Measurements from ENCODE around the gene ZMIZ1.

The ZMIZ1 gene

GRCh38 chr10:79298403-79299244 is 229.9 kb downstream of the ZMIZ1 start:
- Histone ChIP-seq H3K4me3 (ENCODE audit: low read depth, low read length) (no peak overlapping the region), H3K27me3 (ENCODE audit: control insufficient read depth, insufficient read depth, low read length) (no peaks in the 10 kb centered on the region), H3K9me3 (ENCODE audit: control insufficient read depth, insufficient read depth, low read length) (no peaks in the 10 kb centered on the region), H3K36me3 (ENCODE audit: control insufficient read depth, insufficient read depth, low read length) (peaks cover 94% of the 10 kb centered on the region), H3K27ac (ENCODE audit: low read depth, low read length) (no peak overlapping the region), H3K9ac (ENCODE audit: low read depth, low read length) (no peak overlapping the region), H3K4me1 (ENCODE audit: control insufficient read depth, insufficient read depth, low read length) (no peaks in the 10 kb centered on the region)

- Histone ChIP-seq H3K4me1 (ENCODE audit: control insufficient read depth, insufficient read depth, low read length) (no peaks in the 10 kb centered on the region), H3K27me3 (ENCODE audit: control insufficient read depth, insufficient read depth, low read length) (no peaks in the 10 kb centered on the region), H3K36me3 (ENCODE audit: control insufficient read depth, insufficient read depth, low read length) (peaks cover 94% of the 10 kb centered on the region), H3K9me3 (ENCODE audit: control insufficient read depth, insufficient read depth, low read length) (no peaks in the 10 kb centered on the region), H3K9ac (ENCODE audit: low read depth, low read length) (no peak overlapping the region), H3K27ac (ENCODE audit: low read depth, low read length) (no peak overlapping the region), H3K4me3 (ENCODE audit: low read depth, low read length) (no peak overlapping the region)
Measured at GRCh38 chr10:79299397-79300241, 230.9 kb downstream of the ZMIZ1 start.

GRCh38 chr10:79300711-79301110 is 231.9 kb downstream of the ZMIZ1 start:
- Histone ChIP-seq H3K9ac (ENCODE audit: low read depth, low read length) (no peak overlapping the region), H3K9me3 (ENCODE audit: control insufficient read depth, insufficient read depth, low read length) (no peaks in the 10 kb centered on the region), H3K27ac (ENCODE audit: low read depth, low read length) (no peak overlapping the region), H3K4me3 (ENCODE audit: low read depth, low read length) (no peak overlapping the region), H3K27me3 (ENCODE audit: control insufficient read depth, insufficient read depth, low read length) (no peaks in the 10 kb centered on the region), H3K36me3 (ENCODE audit: control insufficient read depth, insufficient read depth, low read length) (peaks cover 91% of the 10 kb centered on the region), H3K4me1 (ENCODE audit: control insufficient read depth, insufficient read depth, low read length) (no peaks in the 10 kb centered on the region)

- Histone ChIP-seq H3K27ac (ENCODE audit: low read depth, low read length) (no peak overlapping the region), H3K9me3 (ENCODE audit: control insufficient read depth, insufficient read depth, low read length) (no peaks in the 10 kb centered on the region), H3K36me3 (ENCODE audit: control insufficient read depth, insufficient read depth, low read length) (peaks cover 91% of the 10 kb centered on the region), H3K27me3 (ENCODE audit: control insufficient read depth, insufficient read depth, low read length) (no peaks in the 10 kb centered on the region), H3K9ac (ENCODE audit: low read depth, low read length) (no peak overlapping the region), H3K4me1 (ENCODE audit: control insufficient read depth, insufficient read depth, low read length) (no peaks in the 10 kb centered on the region), H3K4me3 (ENCODE audit: low read depth, low read length) (no peak overlapping the region)
Measured at GRCh38 chr10:79301754-79302530, 233.2 kb downstream of the ZMIZ1 start.

GRCh38 chr10:79303631-79304478 is 235.1 kb downstream of the ZMIZ1 start:
- Histone ChIP-seq H3K27me3 (ENCODE audit: control insufficient read depth, insufficient read depth, low read length) (no peaks in the 10 kb centered on the region), H3K4me1 (ENCODE audit: control insufficient read depth, insufficient read depth, low read length) (no peaks in the 10 kb centered on the region), H3K9ac (ENCODE audit: low read depth, low read length) (no peak overlapping the region), H3K4me3 (ENCODE audit: low read depth, low read length) (no peak overlapping the region), H3K9me3 (ENCODE audit: control insufficient read depth, insufficient read depth, low read length) (no peaks in the 10 kb centered on the region), H3K36me3 (ENCODE audit: control insufficient read depth, insufficient read depth, low read length) (peaks cover 91% of the 10 kb centered on the region), H3K27ac (ENCODE audit: low read depth, low read length) (no peak overlapping the region)

GRCh38 chr10:79304479-79305087 is 235.8 kb downstream of the ZMIZ1 start:
- Histone ChIP-seq H3K27ac (ENCODE audit: low read depth, low read length) (no peak overlapping the region), H3K9me3 (ENCODE audit: control insufficient read depth, insufficient read depth, low read length) (no peaks in the 10 kb centered on the region), H3K27me3 (ENCODE audit: control insufficient read depth, insufficient read depth, low read length) (no peaks in the 10 kb centered on the region), H3K4me1 (ENCODE audit: control insufficient read depth, insufficient read depth, low read length) (no peaks in the 10 kb centered on the region), H3K36me3 (ENCODE audit: control insufficient read depth, insufficient read depth, low read length) (peaks cover 91% of the 10 kb centered on the region), H3K9ac (ENCODE audit: low read depth, low read length) (no peak overlapping the region), H3K4me3 (ENCODE audit: low read depth, low read length) (no peak overlapping the region)

GRCh38 chr10:79305515-79305914 is 236.7 kb downstream of the ZMIZ1 start:
- H3K4me1 ChIP-seq (ENCODE audit: control insufficient read depth, insufficient read depth, low read length): no peaks in the 10 kb centered on the region
- H3K27ac ChIP-seq (ENCODE audit: low read depth, low read length): no peak overlapping the region
- no peak overlapping the region for H3K4me3 ChIP-seq (ENCODE audit: low read depth, low read length)
- H3K9me3 ChIP-seq (ENCODE audit: control insufficient read depth, insufficient read depth, low read length): no peaks in the 10 kb centered on the region
- no peaks in the 10 kb centered on the region for H3K27me3 ChIP-seq (ENCODE audit: control insufficient read depth, insufficient read depth, low read length)
- H3K9ac ChIP-seq (ENCODE audit: low read depth, low read length): no peak overlapping the region
- H3K36me3 ChIP-seq (ENCODE audit: control insufficient read depth, insufficient read depth, low read length): peaks cover 88% of the 10 kb centered on the region

GRCh38 chr10:79305988-79306387 is 237.2 kb downstream of the ZMIZ1 start:
- no peak overlapping the region for H3K27ac ChIP-seq (ENCODE audit: low read depth, low read length)
- no peak overlapping the region for H3K4me3 ChIP-seq (ENCODE audit: low read depth, low read length)
- no peaks in the 10 kb centered on the region for H3K27me3 ChIP-seq (ENCODE audit: control insufficient read depth, insufficient read depth, low read length)
- no peaks in the 10 kb centered on the region for H3K4me1 ChIP-seq (ENCODE audit: control insufficient read depth, insufficient read depth, low read length)
- H3K36me3 ChIP-seq (ENCODE audit: control insufficient read depth, insufficient read depth, low read length): peaks cover 84% of the 10 kb centered on the region
- no peaks in the 10 kb centered on the region for H3K9me3 ChIP-seq (ENCODE audit: control insufficient read depth, insufficient read depth, low read length)
- H3K9ac ChIP-seq (ENCODE audit: low read depth, low read length): no peak overlapping the region

GRCh38 chr10:79306644-79307220 is 238.0 kb downstream of the ZMIZ1 start:
- Histone ChIP-seq H3K27ac (ENCODE audit: low read depth, low read length) (no peak overlapping the region), H3K4me1 (ENCODE audit: control insufficient read depth, insufficient read depth, low read length) (no peaks in the 10 kb centered on the region), H3K9me3 (ENCODE audit: control insufficient read depth, insufficient read depth, low read length) (no peaks in the 10 kb centered on the region), H3K9ac (ENCODE audit: low read depth, low read length) (no peak overlapping the region), H3K36me3 (ENCODE audit: control insufficient read depth, insufficient read depth, low read length) (peaks cover 76% of the 10 kb centered on the region), H3K4me3 (ENCODE audit: low read depth, low read length) (no peak overlapping the region), H3K27me3 (ENCODE audit: control insufficient read depth, insufficient read depth, low read length) (no peaks in the 10 kb centered on the region)

Measured in HUES48 (cell line).